ENCODE measurements around the gene PAK3. TPM values are rescaled to one million over a fixed set of nuclear protein-coding genes. Genes with fewer than 3 reads are reported as not detected.

The PAK3 gene
- total and polyA plus RNA-seq, 2 of the 4 experiments (the other 2 are of a cell fraction) = 0.22 to 0.36 TPM

DNA sequence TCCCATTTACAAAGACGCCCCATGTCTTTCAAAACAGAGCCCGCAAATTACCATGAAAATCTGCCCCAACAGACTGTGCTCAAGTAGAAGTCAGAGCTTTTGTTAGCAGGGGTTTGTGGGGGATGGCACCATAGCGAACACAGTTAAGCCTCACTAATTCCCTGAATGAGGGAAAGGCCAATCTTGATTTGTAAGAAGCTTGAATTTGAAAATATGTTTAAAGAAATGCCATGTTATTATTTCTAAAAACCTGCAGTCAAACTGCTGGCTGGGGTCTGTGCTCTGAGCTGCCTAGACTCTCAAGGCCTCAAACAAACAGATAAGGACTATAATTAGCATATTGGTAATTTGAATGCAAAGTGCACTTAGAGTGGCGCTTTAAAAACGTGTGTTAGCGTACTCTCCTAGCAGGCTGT, 9.4 kb upstream of the PAK3 start:
- ATAC-seq (ENCODE audit: low read depth) (no peak), DNase-seq (no peak)
- H2BK20ac ChIP-seq (ENCODE audit: low read depth, low read length) = no peak overlapping the region
- ChIA-PET CTCF (interaction anchor here (1.1 kb wide), 1 partner anchor 9 kb away, joined by 4 read pairs; the partner anchor contains the start of gene PAK3), POLR2A (ENCODE audit: unreplicated experiment) (no interaction called here)
- no peak overlapping the region for H3K4me2 ChIP-seq (ENCODE audit: low read depth, low read length)
- no peaks in the 10 kb centered on the region for H3K79me1 ChIP-seq (ENCODE audit: low read depth in 1 of 2, low read length in 2 of 2)
- in situ Hi-C loops (cut with MboI; ENCODE audit: low sequenced_read_pairs) = no loop called here
- no peak overlapping the region for H4K91ac ChIP-seq (ENCODE audit: insufficient read depth, low read depth, low read length)
- no peak overlapping the region for H4K5ac ChIP-seq (ENCODE audit: low read depth, low read length)
- H2BK15ac ChIP-seq (ENCODE audit: low read depth, low read length) = no peak overlapping the region
- no peak overlapping the region for H2BK5ac ChIP-seq (ENCODE audit: low read depth, low read length, poor library complexity, severe bottlenecking)
- H3K14ac ChIP-seq (replicated peaks; ENCODE audit: low read depth, low read length) = no peak overlapping the region
- no peak overlapping the region for H3K4ac ChIP-seq (ENCODE audit: low read depth, low read length)
- TF ChIP-seq RFX5 (IDR thresholded peaks at IDR 0.05; ENCODE audit: low read depth, low read length) (no peak), CEBPB (IDR thresholded peaks at IDR 0.05; ENCODE audit: low read depth, low read length) (no peak), SMC3 (IDR thresholded peaks at IDR 0.05; ENCODE audit: low read depth, low read length) (no peak), MAFK (IDR thresholded peaks at IDR 0.05; ENCODE audit: low read depth, low read length) (no peak), MXI1 (IDR thresholded peaks at IDR 0.05; ENCODE audit: borderline replicate concordance, low read depth, low read length) (no peak), MAZ (IDR thresholded peaks at IDR 0.05; ENCODE audit: borderline replicate concordance, low read depth, low read length) (no peak)
- TF ChIP-seq, protein P1, sequence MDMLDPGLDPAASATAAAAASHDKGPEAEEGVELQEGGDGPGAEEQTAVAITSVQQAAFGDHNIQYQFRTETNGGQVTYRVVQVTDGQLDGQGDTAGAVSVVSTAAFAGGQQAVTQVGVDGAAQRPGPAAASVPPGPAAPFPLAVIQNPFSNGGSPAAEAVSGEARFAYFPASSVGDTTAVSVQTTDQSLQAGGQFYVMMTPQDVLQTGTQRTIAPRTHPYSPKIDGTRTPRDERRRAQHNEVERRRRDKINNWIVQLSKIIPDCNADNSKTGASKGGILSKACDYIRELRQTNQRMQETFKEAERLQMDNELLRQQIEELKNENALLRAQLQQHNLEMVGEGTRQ (IDR thresholded peaks at IDR 0.05; ENCODE audit: low read depth, low read length) = no peak
- TF ChIP-seq, protein P2, sequence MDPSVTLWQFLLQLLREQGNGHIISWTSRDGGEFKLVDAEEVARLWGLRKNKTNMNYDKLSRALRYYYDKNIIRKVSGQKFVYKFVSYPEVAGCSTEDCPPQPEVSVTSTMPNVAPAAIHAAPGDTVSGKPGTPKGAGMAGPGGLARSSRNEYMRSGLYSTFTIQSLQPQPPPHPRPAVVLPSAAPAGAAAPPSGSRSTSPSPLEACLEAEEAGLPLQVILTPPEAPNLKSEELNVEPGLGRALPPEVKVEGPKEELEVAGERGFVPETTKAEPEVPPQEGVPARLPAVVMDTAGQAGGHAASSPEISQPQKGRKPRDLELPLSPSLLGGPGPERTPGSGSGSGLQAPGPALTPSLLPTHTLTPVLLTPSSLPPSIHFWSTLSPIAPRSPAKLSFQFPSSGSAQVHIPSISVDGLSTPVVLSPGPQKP (IDR thresholded peaks at IDR 0.05; ENCODE audit: borderline replicate concordance, low read depth, low read length) = no peak
- TF ChIP-seq, protein P3, sequence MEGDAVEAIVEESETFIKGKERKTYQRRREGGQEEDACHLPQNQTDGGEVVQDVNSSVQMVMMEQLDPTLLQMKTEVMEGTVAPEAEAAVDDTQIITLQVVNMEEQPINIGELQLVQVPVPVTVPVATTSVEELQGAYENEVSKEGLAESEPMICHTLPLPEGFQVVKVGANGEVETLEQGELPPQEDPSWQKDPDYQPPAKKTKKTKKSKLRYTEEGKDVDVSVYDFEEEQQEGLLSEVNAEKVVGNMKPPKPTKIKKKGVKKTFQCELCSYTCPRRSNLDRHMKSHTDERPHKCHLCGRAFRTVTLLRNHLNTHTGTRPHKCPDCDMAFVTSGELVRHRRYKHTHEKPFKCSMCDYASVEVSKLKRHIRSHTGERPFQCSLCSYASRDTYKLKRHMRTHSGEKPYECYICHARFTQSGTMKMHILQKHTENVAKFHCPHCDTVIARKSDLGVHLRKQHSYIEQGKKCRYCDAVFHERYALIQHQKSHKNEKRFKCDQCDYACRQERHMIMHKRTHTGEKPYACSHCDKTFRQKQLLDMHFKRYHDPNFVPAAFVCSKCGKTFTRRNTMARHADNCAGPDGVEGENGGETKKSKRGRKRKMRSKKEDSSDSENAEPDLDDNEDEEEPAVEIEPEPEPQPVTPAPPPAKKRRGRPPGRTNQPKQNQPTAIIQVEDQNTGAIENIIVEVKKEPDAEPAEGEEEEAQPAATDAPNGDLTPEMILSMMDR (conservative IDR thresholded peaks at IDR 0.05; ENCODE audit: low read depth, low read length) = no peak
- no peak overlapping the region for H4K8ac ChIP-seq (ENCODE audit: low read depth in 2 of 2, low read length in 2 of 2)
- H3K9me1 ChIP-seq (ENCODE audit: insufficient read depth, low read length) = no peaks in the 10 kb centered on the region
- H3K56ac ChIP-seq (ENCODE audit: extremely low read depth, insufficient read depth, low read length) = no peak overlapping the region
- intact Hi-C loops (cut with micrococcal nuclease) = no loop called here
- H3K9ac ChIP-seq (ENCODE audit: low read depth, low read length) = no peak overlapping the region
- H3K27ac ChIP-seq (ENCODE audit: insufficient read depth, low read length) = no peak overlapping the region
- dilution Hi-C loops (cut with HindIII; ENCODE audit: low sequenced_read_pairs, unreplicated experiment) = no loop called here
- H3K36me3 ChIP-seq (ENCODE audit: control insufficient read depth, insufficient read depth, low read length) = no peaks in the 10 kb centered on the region
- no peak overlapping the region for H2AFZ ChIP-seq (replicated peaks; ENCODE audit: low read length, poor library complexity)
- no peaks in the 10 kb centered on the region for H4K20me1 ChIP-seq (ENCODE audit: insufficient read depth, low read length)
- WGBS, 2 experiments (ENCODE audit: extremely low coverage in 2 of 2, insufficient read length in 1 of 2) = no CpG with 5 or more reads among the region's 6 CpGs
- no TSS peak for BruUV-seq (replicated peaks)
- no peak overlapping the region for H3K23ac ChIP-seq (ENCODE audit: low read depth, low read length)
- H3K4me1 ChIP-seq (ENCODE audit: control insufficient read depth, insufficient read depth, low read length) = no peaks in the 10 kb centered on the region
- no peak overlapping the region for H3K18ac ChIP-seq (ENCODE audit: low read depth, low read length)
- H2BK120ac ChIP-seq (ENCODE audit: low read depth, low read length) = no peak overlapping the region
- no peaks in the 10 kb centered on the region for H3K9me3 ChIP-seq (ENCODE audit: control insufficient read depth, insufficient read depth, low read length)
- H3K4me3 ChIP-seq (ENCODE audit: insufficient read depth, low read depth, low read length) = no peak overlapping the region
- H2AK5ac ChIP-seq (ENCODE audit: low read depth, low read length) = no peak overlapping the region
- H3K27me3 ChIP-seq (ENCODE audit: control insufficient read depth, insufficient read depth, low read length) = peaks cover 24% of the 10 kb centered on the region
- H2AK9ac ChIP-seq (replicated peaks; ENCODE audit: low read depth, low read length, poor library complexity) = no peak overlapping the region
